HEK293T (cell line): ENCODE measurements around the gene RBMS1.

Experiments
- CTCF ChIA-PET: fragments of 350-600 bp; formaldehyde crosslinking; extraction: SDS; loops from one replicate; lab custom pipeline; 2021; ENCODE audit warnings: antibody characterized with exemption, inconsistent platforms; lab: Yijun Ruan, JAX
- POLR2A ChIA-PET: fragments of 350-600 bp; formaldehyde crosslinking; extraction: SDS; loops from one replicate; lab custom pipeline; 2020; ENCODE audit warnings: antibody characterized with exemption, inconsistent platforms; lab: Yijun Ruan, JAX
- DNase-seq: peaks from one replicate; pipeline ENCODE4 v3.0.0; 2012; ENCODE audit warnings: mixed read lengths; ENCODE audit errors: extremely low spot score
- ARNT ChIP-seq: fragments of 450-650 bp; IDR thresholded peaks from 2 replicates; pipeline ENCODE4 v1.6.1; 2017; ENCODE audit warnings: mild to moderate bottlenecking
- BHLHE40 ChIP-seq: fragments of 450-650 bp; IDR thresholded peaks from 2 replicates; pipeline ENCODE4 v1.6.1; 2016; ENCODE audit warnings: mild to moderate bottlenecking, moderate library complexity, borderline replicate concordance
- CTBP1 ChIP-seq: fragments of 450-650 bp; IDR thresholded peaks from 2 replicates; pipeline ENCODE4 v1.6.1; 2016; ENCODE audit warnings: borderline replicate concordance
- ELF4 ChIP-seq: fragments of 450-650 bp; IDR thresholded peaks from 2 replicates; pipeline ENCODE4 v1.6.1; 2017; ENCODE audit warnings: antibody characterized with exemption
- FOXA1 ChIP-seq: fragments of 450-650 bp; IDR thresholded peaks from 2 replicates; pipeline ENCODE4 v1.6.1; 2016; ENCODE audit warnings: mild to moderate bottlenecking
- FOXK2 ChIP-seq: fragments of 450-650 bp; IDR thresholded peaks from 2 replicates; pipeline ENCODE4 v1.6.1; 2016; ENCODE audit warnings: mild to moderate bottlenecking
- FOXM1 ChIP-seq: fragments of 450-650 bp; IDR thresholded peaks from 2 replicates; pipeline ENCODE4 v1.6.1; 2017; ENCODE audit warnings: mild to moderate bottlenecking, borderline replicate concordance
- HDGF ChIP-seq: fragments of 450-650 bp; IDR thresholded peaks from 2 replicates; pipeline ENCODE4 v1.6.1; 2017; ENCODE audit warnings: antibody characterized with exemption, borderline replicate concordance
- L3MBTL2 ChIP-seq: fragments of 450-650 bp; conservative IDR thresholded peaks from 2 replicates; pipeline ENCODE4 v1.6.1; 2016; ENCODE audit warnings: mild to moderate bottlenecking
- LEF1 ChIP-seq: fragments of 450-650 bp; IDR thresholded peaks from 2 replicates; pipeline ENCODE4 v1.6.1; 2017; ENCODE audit warnings: mild to moderate bottlenecking, borderline replicate concordance
- NFRKB ChIP-seq: fragments of 450-650 bp; IDR thresholded peaks from 2 replicates; pipeline ENCODE4 v1.6.1; 2016; ENCODE audit warnings: mild to moderate bottlenecking, moderate library complexity
- SP1 ChIP-seq: fragments of 450-650 bp; IDR thresholded peaks from 2 replicates; pipeline ENCODE4 v1.6.1; 2017
- SUZ12 ChIP-seq: fragments of 450-650 bp; IDR thresholded peaks from 2 replicates; pipeline ENCODE4 v1.6.1; 2016; ENCODE audit warnings: mild to moderate bottlenecking
- TARDBP ChIP-seq: fragments of 450-650 bp; IDR thresholded peaks from 2 replicates; pipeline ENCODE4 v1.6.1; 2016
- ZNF384 ChIP-seq: fragments of 450-650 bp; IDR thresholded peaks from 2 replicates; pipeline ENCODE4 v1.6.1; 2016
- TF ChIP-seq, protein P1 (sequence below): fragments of 450-650 bp; IDR thresholded peaks from 2 replicates; pipeline ENCODE4 v1.6.1; 2016

The RBMS1 gene

DNA sequence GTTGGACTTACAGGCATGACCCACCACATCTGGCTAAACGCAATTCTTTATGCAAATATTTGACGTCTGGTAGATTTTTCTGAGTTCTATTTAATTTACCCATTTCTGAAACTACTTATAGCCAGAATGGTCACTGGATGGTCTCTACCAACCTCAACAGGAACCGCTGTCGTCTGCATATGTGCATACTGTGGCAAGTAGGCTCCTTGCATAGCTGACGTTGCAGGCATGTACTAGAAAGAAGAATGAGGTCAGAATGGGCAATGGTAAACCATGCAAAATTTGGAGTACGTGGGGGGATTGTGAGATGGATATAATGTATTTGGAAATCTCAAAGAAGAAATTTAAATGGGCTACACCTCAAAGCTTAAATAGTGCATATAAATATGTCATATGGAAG, 216.5 kb downstream of the RBMS1 start:
- TF ChIP-seq BHLHE40 (no peak), CTBP1 (no peak), SP1 (no peak), ZNF384 (no peak), L3MBTL2 (no peak), NFRKB (no peak), HDGF (no peak), FOXK2 (no peak), FOXM1 (no peak)
- DNase-seq, result no peak
- POLR2A ChIA-PET, result no interaction called here
- CTCF ChIA-PET, result no interaction called here

DNA sequence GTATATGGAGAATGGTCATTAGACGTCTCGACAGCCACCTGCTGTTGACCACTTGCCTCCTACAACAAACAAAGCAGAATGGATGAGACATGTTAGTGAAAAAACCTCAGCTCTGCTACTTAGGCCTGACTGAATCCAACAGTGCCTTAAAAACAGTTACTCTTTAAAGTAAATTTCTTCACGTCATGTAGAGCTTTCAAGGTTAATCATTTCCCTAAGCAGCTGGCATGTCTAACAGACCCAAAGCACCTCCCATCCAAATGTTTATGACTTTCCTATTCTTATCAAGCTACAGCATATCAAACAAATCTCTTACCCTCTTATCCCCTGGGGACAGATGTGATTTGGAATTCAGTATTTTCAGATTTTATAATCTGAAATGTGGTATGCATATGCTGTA, 218.0 kb downstream of the RBMS1 start:
- no peak for TF ChIP-seq ELF4
- TF ChIP-seq SUZ12, result no peak
- no peak for TF ChIP-seq FOXK2
- TF ChIP-seq ZNF384, result no peak
- no peak for TF ChIP-seq SP1
- no peak for TF ChIP-seq ARNT
- TF ChIP-seq FOXM1, result no peak
- TF ChIP-seq NFRKB, result no peak
- TF ChIP-seq TARDBP, result no peak
- TF ChIP-seq BHLHE40, result no peak
- no peak for TF ChIP-seq FOXA1
- TF ChIP-seq, protein P1, sequence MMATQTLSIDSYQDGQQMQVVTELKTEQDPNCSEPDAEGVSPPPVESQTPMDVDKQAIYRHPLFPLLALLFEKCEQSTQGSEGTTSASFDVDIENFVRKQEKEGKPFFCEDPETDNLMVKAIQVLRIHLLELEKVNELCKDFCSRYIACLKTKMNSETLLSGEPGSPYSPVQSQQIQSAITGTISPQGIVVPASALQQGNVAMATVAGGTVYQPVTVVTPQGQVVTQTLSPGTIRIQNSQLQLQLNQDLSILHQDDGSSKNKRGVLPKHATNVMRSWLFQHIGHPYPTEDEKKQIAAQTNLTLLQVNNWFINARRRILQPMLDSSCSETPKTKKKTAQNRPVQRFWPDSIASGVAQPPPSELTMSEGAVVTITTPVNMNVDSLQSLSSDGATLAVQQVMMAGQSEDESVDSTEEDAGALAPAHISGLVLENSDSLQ, result no peak
- TF ChIP-seq L3MBTL2, result no peak
- no peak for TF ChIP-seq HDGF
- no peak for DNase-seq
- ChIA-PET CTCF (interaction anchor here (0.6 kb wide), 1 partner anchor 26 kb away, joined by 3 read pairs; no protein-coding TSS in a partner anchor), POLR2A (no interaction called here)

DNA sequence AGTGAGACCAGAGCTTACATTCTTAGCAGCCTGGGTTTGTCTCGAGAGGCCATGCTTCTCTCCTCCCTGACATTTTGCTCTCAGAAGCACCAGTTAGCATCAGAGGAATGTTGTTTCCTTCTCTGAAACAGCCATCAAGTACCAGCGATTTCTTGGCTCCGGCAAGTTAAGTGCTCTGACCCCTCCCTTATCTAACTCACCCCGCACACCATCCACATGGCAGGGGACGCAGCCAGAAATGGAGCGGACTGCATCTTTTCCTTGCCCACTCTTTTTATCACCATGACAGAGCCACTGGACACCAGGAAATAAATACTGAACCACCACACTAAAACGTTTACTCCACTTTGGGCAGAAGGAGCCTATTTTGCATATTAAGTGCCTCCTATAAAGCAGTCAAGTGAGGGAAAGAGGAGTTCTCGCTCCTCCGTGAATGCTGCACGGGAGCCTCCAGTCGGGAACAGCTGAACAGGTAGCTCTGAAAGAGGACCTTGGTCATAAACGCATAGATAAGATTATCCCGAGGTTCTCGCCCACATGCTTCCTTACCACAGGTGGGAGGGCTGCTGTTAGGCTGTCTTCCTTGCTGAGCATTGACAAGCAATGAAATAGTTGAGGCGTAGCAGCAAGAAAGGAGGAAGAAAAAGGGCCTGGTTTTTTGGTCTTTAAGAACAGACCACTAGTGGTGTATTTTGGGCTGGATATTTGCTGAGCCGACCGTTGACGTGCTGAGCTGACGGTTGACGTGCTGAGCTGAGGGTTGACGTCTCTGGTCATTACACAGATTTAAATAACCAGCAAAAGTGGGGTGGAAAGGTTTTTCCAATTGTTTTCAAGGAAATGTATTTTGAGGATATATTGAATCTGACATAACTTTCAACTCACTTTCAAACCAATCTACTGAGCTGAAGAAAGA, 222.2 kb downstream of the RBMS1 start:
- CTCF ChIA-PET, result interaction anchor here (0.6 to 1.6 kb wide), 5 partner anchors 15 to 723 kb away, joined by 3 to 6 read pairs (median 3); no protein-coding TSS in a partner anchor
- TF ChIP-seq L3MBTL2, result no peak
- no peak for TF ChIP-seq ELF4
- TF ChIP-seq, protein P1, result no peak
- TF ChIP-seq HDGF, result no peak
- TF ChIP-seq NFRKB, result no peak
- no peak for TF ChIP-seq ZNF384
- TF ChIP-seq FOXM1, result no peak
- TF ChIP-seq FOXA1, result no peak
- no peak for TF ChIP-seq SUZ12
- TF ChIP-seq SP1, result no peak
- TF ChIP-seq LEF1, result no peak
- POLR2A ChIA-PET, result no interaction called here
- no peak for DNase-seq

DNA sequence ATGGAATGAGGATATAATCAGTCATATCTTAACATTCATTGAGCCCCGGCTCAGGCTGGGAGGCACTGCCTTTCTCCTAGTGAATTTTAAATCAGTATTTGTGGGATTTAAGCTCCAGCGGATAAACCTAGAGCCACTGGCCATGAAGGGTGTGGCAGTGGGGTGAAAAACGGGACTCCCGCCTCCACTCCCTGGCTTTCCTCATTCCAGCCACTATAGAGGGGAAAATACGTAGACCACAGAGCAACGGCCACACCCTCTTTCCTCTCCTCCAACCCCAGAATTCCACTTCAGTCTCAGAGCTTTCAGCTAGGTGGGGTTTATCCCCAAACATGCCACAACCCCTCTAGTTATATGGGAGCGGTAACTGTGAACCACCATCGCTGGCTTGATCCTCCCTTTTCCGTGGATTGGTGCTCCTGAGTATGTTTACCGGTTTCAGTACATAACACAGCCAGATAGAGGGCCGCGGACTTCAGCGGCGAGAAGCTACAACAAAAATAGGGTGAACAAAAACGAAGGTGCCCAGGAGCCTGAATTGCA, 223.0 kb downstream of the RBMS1 start:
- TF ChIP-seq, protein P1, result no peak
- no peak for TF ChIP-seq CTBP1
- TF ChIP-seq TARDBP, result no peak
- TF ChIP-seq SUZ12, result no peak
- TF ChIP-seq FOXA1, result no peak
- TF ChIP-seq L3MBTL2, result no peak
- no peak for TF ChIP-seq SP1
- no peak for TF ChIP-seq ZNF384
- no peak for TF ChIP-seq ELF4
- no peak for TF ChIP-seq FOXK2
- no peak for TF ChIP-seq FOXM1
- TF ChIP-seq NFRKB, result no peak
- TF ChIP-seq LEF1, result no peak
- TF ChIP-seq ARNT, result no peak
- no peak for TF ChIP-seq HDGF
- POLR2A ChIA-PET, result interaction anchor here (0.9 to 1.4 kb wide), 4 partner anchors 9 to 47 kb away, joined by 3 to 6 read pairs (median 3); no protein-coding TSS in a partner anchor
- DNase-seq, result no peak
- CTCF ChIA-PET, result interaction anchor here (0.7 to 1.6 kb wide), 6 partner anchors 8 to 724 kb away, joined by 3 to 6 read pairs (median 4); no protein-coding TSS in a partner anchor

DNA sequence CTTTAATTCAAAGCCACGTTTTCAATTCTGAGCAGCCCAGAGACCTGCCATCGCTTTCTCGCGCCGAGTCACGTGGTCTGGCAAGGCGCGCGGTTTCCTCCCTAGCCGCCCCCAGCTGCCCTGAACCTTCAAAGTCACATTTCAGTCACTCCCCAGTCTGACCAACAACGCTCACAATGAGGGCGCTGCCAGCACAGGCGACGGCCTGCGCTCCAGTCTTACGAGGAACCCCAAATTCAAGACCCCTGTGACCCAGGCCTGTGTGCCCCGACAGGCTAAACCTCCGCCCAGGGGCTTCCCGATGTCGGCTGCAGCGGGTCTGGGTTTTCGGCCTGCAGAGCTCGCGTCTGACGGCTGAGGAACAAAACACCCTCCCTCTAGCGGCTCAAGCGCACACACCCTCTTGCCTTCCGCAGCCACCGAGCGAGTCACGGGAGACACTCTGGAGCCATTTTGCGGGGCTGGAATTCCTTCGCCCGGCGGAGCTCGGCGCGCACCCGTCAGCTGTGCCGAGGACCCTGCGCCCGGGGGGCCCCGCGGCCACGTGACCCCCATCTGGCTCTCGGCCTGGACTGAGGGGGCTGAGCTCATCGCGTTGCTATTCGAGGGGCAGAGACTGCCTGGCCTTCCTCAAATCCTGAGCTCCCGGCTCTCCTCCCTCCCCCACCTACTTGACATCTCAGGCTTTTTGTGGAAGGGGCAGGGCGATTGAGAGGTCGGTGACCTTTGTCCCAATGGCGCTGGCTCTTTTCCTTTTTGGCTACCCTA, 223.6 kb downstream of the RBMS1 start:
- TF ChIP-seq BHLHE40 (no peak), L3MBTL2 (peak; percentile 93)
- ChIA-PET POLR2A (interaction anchor here (0.6 to 1.4 kb wide), 5 partner anchors 9 to 46 kb away, joined by 3 to 6 read pairs (median 3); no protein-coding TSS in a partner anchor), CTCF (interaction anchor here (1.3 to 1.6 kb wide), 5 partner anchors 9 to 725 kb away, joined by 3 to 6 read pairs (median 4); no protein-coding TSS in a partner anchor)
- peak; percentile 84 for DNase-seq
